Neural cell (in vitro differentiated cells): ENCODE measurements around the gene EFCAB12. TPM values are rescaled to one million over a fixed set of nuclear protein-coding genes. Genes with fewer than 3 reads are reported as not detected.

ENCODE experiments used
- H2AFZ ChIP-seq: fragments of 200-600, 300-800 bp; sonication (generic), shearing (Covaris generic); 2 replicates; pipeline ENCODE4 v1.6.0; 2014; ENCODE audit warnings: low read depth, mild to moderate bottlenecking, antibody characterized with exemption, low read length, moderate library complexity
- H3F3A ChIP-seq: fragments of 200-600 bp; shearing (Covaris generic); 2 replicates; pipeline ENCODE4 v1.6.1; 2016; ENCODE audit warnings: mild to moderate bottlenecking, moderate library complexity, mixed read lengths, antibody characterized with exemption, low read length; ENCODE audit not compliant: insufficient read depth, poor library complexity, severe bottlenecking
- H3K27ac ChIP-seq: fragments of 200-600, 300-800 bp; sonication (generic), shearing (Covaris generic); 2 replicates; pipeline ENCODE4 v1.5.1; 2014; ENCODE audit warnings: mild to moderate bottlenecking, low read length, moderate library complexity
- H3K27me3 ChIP-seq: fragments of 300-800, 200-600 bp; sonication (generic), shearing (Covaris generic); 2 replicates; pipeline ENCODE4 v1.6.0; 2014; ENCODE audit warnings: mild to moderate bottlenecking, low read depth, low read length, moderate library complexity; ENCODE audit not compliant: insufficient read depth
- H3K36me3 ChIP-seq: fragments of 300-800, 200-600 bp; sonication (generic), shearing (Covaris generic); 2 replicates; pipeline ENCODE4 v1.5.1; 2014; ENCODE audit warnings: mild to moderate bottlenecking, antibody characterized with exemption, low read length, moderate library complexity; ENCODE audit not compliant: insufficient read depth
- H3K4me2 ChIP-seq: fragments of 300-800, 200-600 bp; sonication (generic), shearing (Covaris generic); 2 replicates; pipeline ENCODE4 v1.6.0; 2014; ENCODE audit warnings: mild to moderate bottlenecking, low read length
- H3K4me3 ChIP-seq: fragments of 300-800, 200-600 bp; sonication (generic), shearing (Covaris generic); 2 replicates; pipeline ENCODE4 v1.5.1; 2014; ENCODE audit warnings: mild to moderate bottlenecking, low read length, moderate library complexity
- H3K79me2 ChIP-seq: fragments of 200-600 bp; shearing (Covaris generic); replicated peaks from 2 replicates; pipeline ENCODE4 v1.6.0; 2014; ENCODE audit warnings: mild to moderate bottlenecking, low read length, moderate library complexity; ENCODE audit not compliant: insufficient read depth
- H3K9ac ChIP-seq: fragments of 300-800, 200-600 bp; sonication (generic), shearing (Covaris generic); 2 replicates; pipeline ENCODE4 v1.6.1; 2016; ENCODE audit warnings: mild to moderate bottlenecking, low read length, mixed read lengths
- H3K9me2 ChIP-seq: fragments of 200-600 bp; shearing (Covaris generic); 2 replicates; pipeline ENCODE4 v1.6.1; 2016; ENCODE audit warnings: mild to moderate bottlenecking, low read length, mixed read lengths; ENCODE audit not compliant: insufficient read depth
- H3K9me3 ChIP-seq: fragments of 200-600, 300-800 bp; sonication (generic), shearing (Covaris generic); 2 replicates; pipeline ENCODE4 v1.6.1; 2016; ENCODE audit warnings: mild to moderate bottlenecking, mixed run types, low read length, moderate library complexity, mixed read lengths
- H4K20me1 ChIP-seq: fragments of 200-600 bp; shearing (Covaris generic); 2 replicates; pipeline ENCODE4 v1.6.1; 2016; ENCODE audit warnings: mild to moderate bottlenecking, mixed run types; ENCODE audit not compliant: insufficient read depth
- EP300 ChIP-seq: fragments of 450-650 bp; conservative IDR thresholded peaks from 2 replicates; pipeline ENCODE4 v1.6.1; 2014; ENCODE audit warnings: antibody characterized with exemption, mild to moderate bottlenecking, moderate library complexity; ENCODE audit not compliant: poor library complexity, severe bottlenecking
- EZH2 ChIP-seq: fragments of 200-600, 300-800 bp; shearing (Covaris generic), sonication (generic); IDR thresholded peaks from 2 replicates; pipeline ENCODE4 v1.6.1; 2014; ENCODE audit warnings: antibody characterized with exemption, low read length, borderline replicate concordance, mild to moderate bottlenecking; ENCODE audit not compliant: insufficient read depth, poor library complexity, severe bottlenecking
- MXI1 ChIP-seq: fragments of 450-650 bp; conservative IDR thresholded peaks from 2 replicates; pipeline ENCODE4 v1.6.1; 2014; ENCODE audit warnings: antibody characterized with exemption, mild to moderate bottlenecking; ENCODE audit not compliant: poor library complexity, severe bottlenecking
- POLR2AphosphoS5 ChIP-seq: IDR thresholded peaks from 2 replicates; pipeline ENCODE4 v1.6.1; 2012
- RAD21 ChIP-seq: fragments of 450-650 bp; conservative IDR thresholded peaks from 2 replicates; pipeline ENCODE4 v1.6.1; 2014; ENCODE audit warnings: antibody characterized with exemption, mild to moderate bottlenecking, moderate library complexity
- SMC3 ChIP-seq: fragments of 450-650 bp; conservative IDR thresholded peaks from 2 replicates; pipeline ENCODE4 v1.6.1; 2014; ENCODE audit warnings: antibody characterized with exemption, mild to moderate bottlenecking, moderate library complexity; ENCODE audit not compliant: poor library complexity
- TAF1 ChIP-seq: IDR thresholded peaks from 2 replicates; pipeline ENCODE4 v1.6.1; 2012; ENCODE audit warnings: low read depth
- polyA plus RNA-seq: library from polyadenylated mRNA; depleted of rRNA; stranded (reverse); fragments of >200 nt; gene quantifications from 2 replicates; pipeline ENCODE4 v1.2.3, GENCODE V29; 2014
- TF ChIP-seq, protein P1 (sequence below): IDR thresholded peaks from 2 replicates; pipeline ENCODE4 v1.6.1; 2012; ENCODE audit warnings: borderline replicate concordance
- TF ChIP-seq, protein P2 (sequence below): fragments of 450-650 bp; IDR thresholded peaks from 2 replicates; pipeline ENCODE4 v1.5.1; 2014; ENCODE audit warnings: antibody characterized with exemption, mild to moderate bottlenecking, moderate library complexity; ENCODE audit not compliant: poor library complexity, severe bottlenecking

The EFCAB12 gene
- polyA plus RNA-seq, 1 donor from 2014 or later, result 0.32 TPM

DNA sequence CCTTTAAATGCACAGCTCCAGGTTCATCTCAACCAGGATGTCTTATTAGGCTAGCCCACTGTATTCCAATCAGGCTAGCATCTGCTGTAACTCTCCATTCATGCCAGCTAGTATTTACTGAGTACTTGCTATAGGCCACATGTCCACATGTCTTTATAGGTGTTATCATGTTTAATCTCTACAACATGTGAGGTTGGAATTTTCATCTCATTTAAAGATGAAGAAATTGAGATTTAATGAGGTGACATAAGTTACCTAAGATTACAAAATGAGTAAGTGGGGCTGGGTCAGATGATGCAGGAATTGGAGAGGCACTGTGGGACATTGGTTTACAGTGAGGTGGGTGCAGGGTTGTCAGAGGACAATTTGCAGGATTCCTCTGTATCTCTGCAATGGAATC is 14.5 kb upstream of the EFCAB12 start (continued):
- TF ChIP-seq, protein P1, sequence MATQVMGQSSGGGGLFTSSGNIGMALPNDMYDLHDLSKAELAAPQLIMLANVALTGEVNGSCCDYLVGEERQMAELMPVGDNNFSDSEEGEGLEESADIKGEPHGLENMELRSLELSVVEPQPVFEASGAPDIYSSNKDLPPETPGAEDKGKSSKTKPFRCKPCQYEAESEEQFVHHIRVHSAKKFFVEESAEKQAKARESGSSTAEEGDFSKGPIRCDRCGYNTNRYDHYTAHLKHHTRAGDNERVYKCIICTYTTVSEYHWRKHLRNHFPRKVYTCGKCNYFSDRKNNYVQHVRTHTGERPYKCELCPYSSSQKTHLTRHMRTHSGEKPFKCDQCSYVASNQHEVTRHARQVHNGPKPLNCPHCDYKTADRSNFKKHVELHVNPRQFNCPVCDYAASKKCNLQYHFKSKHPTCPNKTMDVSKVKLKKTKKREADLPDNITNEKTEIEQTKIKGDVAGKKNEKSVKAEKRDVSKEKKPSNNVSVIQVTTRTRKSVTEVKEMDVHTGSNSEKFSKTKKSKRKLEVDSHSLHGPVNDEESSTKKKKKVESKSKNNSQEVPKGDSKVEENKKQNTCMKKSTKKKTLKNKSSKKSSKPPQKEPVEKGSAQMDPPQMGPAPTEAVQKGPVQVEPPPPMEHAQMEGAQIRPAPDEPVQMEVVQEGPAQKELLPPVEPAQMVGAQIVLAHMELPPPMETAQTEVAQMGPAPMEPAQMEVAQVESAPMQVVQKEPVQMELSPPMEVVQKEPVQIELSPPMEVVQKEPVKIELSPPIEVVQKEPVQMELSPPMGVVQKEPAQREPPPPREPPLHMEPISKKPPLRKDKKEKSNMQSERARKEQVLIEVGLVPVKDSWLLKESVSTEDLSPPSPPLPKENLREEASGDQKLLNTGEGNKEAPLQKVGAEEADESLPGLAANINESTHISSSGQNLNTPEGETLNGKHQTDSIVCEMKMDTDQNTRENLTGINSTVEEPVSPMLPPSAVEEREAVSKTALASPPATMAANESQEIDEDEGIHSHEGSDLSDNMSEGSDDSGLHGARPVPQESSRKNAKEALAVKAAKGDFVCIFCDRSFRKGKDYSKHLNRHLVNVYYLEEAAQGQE, result no peak

DNA sequence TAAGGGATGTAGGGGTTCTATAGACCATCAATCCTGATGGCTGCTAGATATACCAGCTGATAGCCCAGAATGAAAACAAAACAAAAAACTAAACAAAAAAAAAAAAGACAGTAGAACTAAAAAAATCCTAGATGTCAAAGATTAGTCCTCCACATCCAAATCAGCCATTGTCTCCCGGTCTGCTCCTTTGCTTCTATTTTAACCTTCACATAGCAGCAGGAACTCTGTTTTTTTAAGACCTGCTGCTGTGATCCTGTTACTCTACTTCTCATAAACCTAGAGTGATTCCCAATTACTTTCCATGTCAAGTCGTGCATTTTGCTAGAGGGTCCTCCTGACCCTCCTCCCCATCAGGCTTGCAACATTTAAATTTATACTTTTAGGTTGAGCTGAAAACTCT is 14.1 kb upstream of the EFCAB12 start:
- no peaks in the 10 kb centered on the region for H3K9me3 ChIP-seq
- TF ChIP-seq, protein P1, result no peak
- TF ChIP-seq TAF1, result no peak
- TF ChIP-seq EP300, result no peak
- H4K20me1 ChIP-seq, result no peaks in the 10 kb centered on the region
- H2AFZ ChIP-seq, result no peak overlapping the region
- H3K4me2 ChIP-seq, result peak overlapping the region; percentile 27
- no peak overlapping the region for H3K9ac ChIP-seq
- H3K27me3 ChIP-seq, result no peaks in the 10 kb centered on the region
- H3K27ac ChIP-seq, result no peak overlapping the region
- H3K9me2 ChIP-seq, result no peaks in the 10 kb centered on the region
- peaks cover 24% of the 10 kb centered on the region for H3K79me2 ChIP-seq
- no peaks in the 10 kb centered on the region for H3F3A ChIP-seq
- no peaks in the 10 kb centered on the region for H3K36me3 ChIP-seq
- H3K4me3 ChIP-seq, result no peak overlapping the region

DNA sequence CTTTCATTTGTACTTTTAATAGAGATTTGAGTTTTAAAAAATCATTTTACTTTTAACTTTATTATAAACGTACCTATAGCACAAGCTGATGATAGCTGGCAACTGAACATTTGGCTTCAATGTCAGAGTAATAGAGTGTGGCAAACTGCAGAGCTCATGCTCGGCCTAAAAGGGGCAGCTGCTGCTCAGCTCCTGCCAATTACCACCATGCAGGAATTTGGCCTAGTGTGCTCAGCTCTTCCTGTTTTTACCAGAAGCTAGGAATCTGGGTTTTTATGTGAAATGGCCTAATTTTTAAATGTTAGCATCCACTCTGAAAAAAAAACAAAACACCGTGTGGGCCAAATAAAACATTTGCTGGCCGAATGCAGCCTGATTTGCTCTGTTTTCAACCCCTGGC is 13.3 kb upstream of the EFCAB12 start:
- peaks cover 4% of the 10 kb centered on the region for H3K36me3 ChIP-seq
- TF ChIP-seq MXI1 (no peak), POLR2AphosphoS5 (no peak), TAF1 (no peak)
- H3K79me2 ChIP-seq, result peaks cover 24% of the 10 kb centered on the region
- no peaks in the 10 kb centered on the region for H3K9me3 ChIP-seq
- H4K20me1 ChIP-seq, result no peaks in the 10 kb centered on the region
- H3K4me3 ChIP-seq, result peak overlapping the region; percentile 88
- no peak overlapping the region for H3K27ac ChIP-seq
- H3K9me2 ChIP-seq, result no peaks in the 10 kb centered on the region
- H2AFZ ChIP-seq, result no peak overlapping the region
- H3K4me2 ChIP-seq, result no peak overlapping the region
- no peaks in the 10 kb centered on the region for H3F3A ChIP-seq
- no peaks in the 10 kb centered on the region for H3K27me3 ChIP-seq
- H3K9ac ChIP-seq, result no peak overlapping the region

DNA sequence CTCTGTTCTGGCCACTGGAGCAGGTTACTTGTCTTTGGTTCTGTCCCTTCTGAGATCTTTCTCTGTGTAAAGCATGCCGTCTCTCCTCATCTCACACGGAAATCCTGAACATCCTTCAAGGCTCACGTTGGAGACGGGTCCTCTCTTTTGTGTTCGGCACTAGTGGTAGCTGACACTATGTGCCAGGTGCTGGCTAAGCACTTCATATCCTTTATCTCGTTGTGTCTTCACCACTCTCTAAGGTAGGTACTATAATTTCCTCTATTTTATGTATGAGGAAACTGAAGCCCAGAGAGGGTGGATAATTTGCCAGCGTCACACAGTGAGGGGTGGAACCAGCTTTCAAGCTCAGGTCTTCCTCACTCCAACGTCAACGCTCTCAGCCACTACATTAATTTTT is 12.8 kb upstream of the EFCAB12 start:
- Histone ChIP-seq H3K4me2 (peak overlapping the region; percentile 65), H3K9ac (peak overlapping the region; percentile 89), H3F3A (no peaks in the 10 kb centered on the region), H3K27me3 (no peaks in the 10 kb centered on the region), H3K27ac (peak overlapping the region; percentile 90), H3K79me2 (peaks cover 24% of the 10 kb centered on the region), H3K9me3 (no peaks in the 10 kb centered on the region), H2AFZ (no peak overlapping the region), H4K20me1 (no peaks in the 10 kb centered on the region), H3K36me3 (peaks cover 4% of the 10 kb centered on the region), H3K9me2 (no peaks in the 10 kb centered on the region), H3K4me3 (peak overlapping the region; percentile 88)
- TF ChIP-seq POLR2AphosphoS5 (no peak), MXI1 (no peak), SMC3 (no peak), EZH2 (no peak), TAF1 (no peak), RAD21 (no peak), EP300 (no peak)
- TF ChIP-seq, protein P2, sequence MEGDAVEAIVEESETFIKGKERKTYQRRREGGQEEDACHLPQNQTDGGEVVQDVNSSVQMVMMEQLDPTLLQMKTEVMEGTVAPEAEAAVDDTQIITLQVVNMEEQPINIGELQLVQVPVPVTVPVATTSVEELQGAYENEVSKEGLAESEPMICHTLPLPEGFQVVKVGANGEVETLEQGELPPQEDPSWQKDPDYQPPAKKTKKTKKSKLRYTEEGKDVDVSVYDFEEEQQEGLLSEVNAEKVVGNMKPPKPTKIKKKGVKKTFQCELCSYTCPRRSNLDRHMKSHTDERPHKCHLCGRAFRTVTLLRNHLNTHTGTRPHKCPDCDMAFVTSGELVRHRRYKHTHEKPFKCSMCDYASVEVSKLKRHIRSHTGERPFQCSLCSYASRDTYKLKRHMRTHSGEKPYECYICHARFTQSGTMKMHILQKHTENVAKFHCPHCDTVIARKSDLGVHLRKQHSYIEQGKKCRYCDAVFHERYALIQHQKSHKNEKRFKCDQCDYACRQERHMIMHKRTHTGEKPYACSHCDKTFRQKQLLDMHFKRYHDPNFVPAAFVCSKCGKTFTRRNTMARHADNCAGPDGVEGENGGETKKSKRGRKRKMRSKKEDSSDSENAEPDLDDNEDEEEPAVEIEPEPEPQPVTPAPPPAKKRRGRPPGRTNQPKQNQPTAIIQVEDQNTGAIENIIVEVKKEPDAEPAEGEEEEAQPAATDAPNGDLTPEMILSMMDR, result no peak
